Endothelial cell of umbilical vein (primary cell): ENCODE results near the gene DNAJC7. TPM values are rescaled to one million over a fixed set of nuclear protein-coding genes. Genes with fewer than 3 reads are reported as not detected.

Experiments
- BruUV-seq: library from RNA; stranded (reverse); fragments of 400-500 nt; replicated peaks from 2 replicates; lab custom pipeline; 2021; lab: Mats Ljungman, UMichigan
- CTCF ChIA-PET: fragments of 300-600, 350-600 bp; sonication (Branson Sonifier 250); formaldehyde crosslinking; loops from one replicate; lab custom pipeline; 2021; ENCODE audit warnings: antibody characterized with exemption, inconsistent platforms; lab: Charles Lee
- POLR2A ChIA-PET: fragments of 300-600, 350-600 bp; sonication (Branson Sonifier 250); formaldehyde crosslinking; loops from one replicate; lab custom pipeline; 2021; ENCODE audit warnings: antibody characterized with exemption, inconsistent platforms; lab: Charles Lee
- DNase-seq: peaks from one replicate; pipeline ENCODE4 v3.0.0-alpha.2; 2011; ENCODE audit warnings: low read depth, low spot score
- FAIRE-seq: peaks from 2 replicates; lab custom pipeline; 2011; peaks lifted over from hg19 to GRCh38; lab: Jason Lieb, UNC
- H2AFZ ChIP-seq: 2 replicates; pipeline ENCODE4 v1.6.0; 2012; ENCODE audit warnings: low read depth, low read length, control low read depth, inconsistent platforms
- H3K27ac ChIP-seq: 2 replicates; pipeline ENCODE4 v1.5.1; 2011; ENCODE audit warnings: low read depth, mild to moderate bottlenecking, control low read depth, low read length, moderate library complexity; ENCODE audit not compliant: insufficient read depth
- H3K27me3 ChIP-seq, 2 experiments: 2 replicates each; pipeline versions ENCODE4 v1.6.0 to v1.6.1; 2011; ENCODE audit warnings: low read length in 2 of 2, mixed read lengths in 1 of 2; ENCODE audit not compliant: control insufficient read depth in 2 of 2, insufficient read depth in 2 of 2
- H3K36me3 ChIP-seq, 2 experiments: 2 replicates in 1 of 2; 3 replicates in 1 of 2; pipeline ENCODE4 v1.5.1; 2011; ENCODE audit warnings: low read length in 2 of 2, mild to moderate bottlenecking in 1 of 2, moderate library complexity in 1 of 2; ENCODE audit not compliant: control insufficient read depth in 2 of 2, insufficient read depth in 2 of 2; ENCODE audit errors: extremely low read depth in 1 of 2
- H3K4me1 ChIP-seq: 3 replicates; pipeline ENCODE4 v1.5.1; 2011; ENCODE audit warnings: mild to moderate bottlenecking, low read length; ENCODE audit not compliant: control insufficient read depth, insufficient read depth; ENCODE audit errors: extremely low read depth
- H3K4me2 ChIP-seq: 2 replicates; pipeline ENCODE4 v1.6.1; 2011; ENCODE audit warnings: low read length, control low read depth, mixed read lengths; ENCODE audit not compliant: insufficient read depth
- H3K4me3 ChIP-seq, 3 experiments: fragments of 200-600 bp in 1 of 3; sonication (generic), shearing (Covaris generic) in 1 of 3; replicated peaks in 1 of 3; 2 replicates each; pipeline ENCODE4 v1.5.1; 2011 to 2016; ENCODE audit warnings: control low read depth in 3 of 3, low read length in 3 of 3, mild to moderate bottlenecking in 2 of 3, inconsistent platforms in 1 of 3, low read depth in 1 of 3, moderate library complexity in 1 of 3; ENCODE audit not compliant: insufficient read depth in 1 of 3
- H3K79me2 ChIP-seq: 2 replicates; pipeline ENCODE4 v1.6.0; 2012; ENCODE audit warnings: low read length, inconsistent platforms; ENCODE audit not compliant: control insufficient read depth, insufficient read depth
- H3K9ac ChIP-seq: replicated peaks from 2 replicates; pipeline ENCODE3; 2011; ENCODE audit warnings: low read length, control low read depth; ENCODE audit not compliant: insufficient read depth; ENCODE audit errors: extremely low read depth
- H3K9me1 ChIP-seq: replicated peaks from 3 replicates; pipeline ENCODE4 v1.6.0; 2011; ENCODE audit warnings: mild to moderate bottlenecking, low read length; ENCODE audit not compliant: control insufficient read depth, insufficient read depth; ENCODE audit errors: extremely low read depth
- H3K9me3 ChIP-seq: replicated peaks from 2 replicates; pipeline ENCODE4 v1.5.1; 2012; ENCODE audit warnings: low read length, inconsistent platforms; ENCODE audit not compliant: control insufficient read depth, insufficient read depth
- H4K20me1 ChIP-seq: replicated peaks from 2 replicates; pipeline ENCODE3; 2011; ENCODE audit warnings: mild to moderate bottlenecking, low read length; ENCODE audit not compliant: control insufficient read depth, insufficient read depth; ENCODE audit errors: extremely low read depth
- EZH2 ChIP-seq: IDR thresholded peaks from 2 replicates; pipeline ENCODE4 v1.6.1; 2012; ENCODE audit warnings: borderline replicate concordance, low read depth, mild to moderate bottlenecking, moderate library complexity, low read length, inconsistent platforms; ENCODE audit not compliant: severe bottlenecking
- FOS ChIP-seq: IDR thresholded peaks from 2 replicates; pipeline ENCODE4 v1.6.1; 2011; ENCODE audit warnings: mild to moderate bottlenecking, low read length, moderate library complexity, borderline replicate concordance; ENCODE audit not compliant: insufficient read depth
- GATA2 ChIP-seq: IDR thresholded peaks from 2 replicates; pipeline ENCODE4 v1.7.0; 2011; ENCODE audit warnings: low read depth, mild to moderate bottlenecking, moderate library complexity, mixed read lengths, low read length; ENCODE audit not compliant: insufficient read length, insufficient read depth
- JUN ChIP-seq: IDR thresholded peaks from 2 replicates; pipeline ENCODE4 v1.6.1; 2011; ENCODE audit warnings: borderline replicate concordance, low read depth; ENCODE audit not compliant: insufficient read length, insufficient read depth
- MAX ChIP-seq: IDR thresholded peaks from 2 replicates; pipeline ENCODE4 v1.6.1; 2011; ENCODE audit not compliant: insufficient read depth, insufficient read length
- MYC ChIP-seq: IDR thresholded peaks from one replicate; pipeline ENCODE4 v1.6.1; 2011; ENCODE audit warnings: mild to moderate bottlenecking, low read depth, low read length
- POLR2A ChIP-seq: IDR thresholded peaks from 2 replicates; pipeline ENCODE4 v1.6.1; 2012; ENCODE audit warnings: low read depth, mild to moderate bottlenecking, control low read depth, low read length
- POLR2AphosphoS5 ChIP-seq: IDR thresholded peaks from 2 replicates; pipeline ENCODE4 v1.6.1; 2012; ENCODE audit warnings: low read depth, mild to moderate bottlenecking, control low read depth, low read length, moderate library complexity; ENCODE audit not compliant: insufficient read depth
- dilution Hi-C: fragments of 300-500 bp; cut with MboI; formaldehyde crosslinking; loops from one replicate; pipeline ENCODE4 v1.15.0; 2019; ENCODE audit warnings: low sequenced_read_pairs; ENCODE audit not compliant: extremely low pct_ligation_motif_present
- intact Hi-C: fragments of 100-400 bp; cut with micrococcal nuclease; formaldehyde crosslinking; loops from one replicate; pipeline ENCODE4 v1.10.0; 2022
- polyA plus RNA-seq, 4 experiments: library from polyadenylated mRNA; depleted of rRNA in 3 of 4; stranded (reverse) in 3 of 4; unstranded in 1 of 4; fragments of >200 nt; gene quantifications; 2 replicates each; pipeline versions ENCODE4 v1.2.1 to v1.2.3, GENCODE V29; 2011 to 2012; ENCODE audit warnings: missing spikeins in 1 of 4
- total RNA-seq: library from RNA; stranded (reverse); gene quantifications from 2 replicates; pipeline ENCODE4 v1.2.3, GENCODE V29; 2021
- TF ChIP-seq, protein P1 (sequence below), 2 donors: IDR thresholded peaks; 1 replicate in 1 of 2; 2 replicates in 1 of 2; pipeline ENCODE4 v1.5.1; 2011; ENCODE audit warnings: low read length in 2 of 2, mild to moderate bottlenecking in 2 of 2, moderate library complexity in 2 of 2, control low read depth in 1 of 2, inconsistent platforms in 1 of 2, low read depth in 1 of 2; ENCODE audit not compliant: insufficient read depth in 1 of 2; ENCODE audit errors: extremely low read depth in 1 of 2

DNAJC7 gene
- total and polyA plus RNA-seq, 2 donors (not counting 3 experiments of a cell fraction or from before 2014, with no cell fraction given), result 19.8 to 111 TPM

DNA sequence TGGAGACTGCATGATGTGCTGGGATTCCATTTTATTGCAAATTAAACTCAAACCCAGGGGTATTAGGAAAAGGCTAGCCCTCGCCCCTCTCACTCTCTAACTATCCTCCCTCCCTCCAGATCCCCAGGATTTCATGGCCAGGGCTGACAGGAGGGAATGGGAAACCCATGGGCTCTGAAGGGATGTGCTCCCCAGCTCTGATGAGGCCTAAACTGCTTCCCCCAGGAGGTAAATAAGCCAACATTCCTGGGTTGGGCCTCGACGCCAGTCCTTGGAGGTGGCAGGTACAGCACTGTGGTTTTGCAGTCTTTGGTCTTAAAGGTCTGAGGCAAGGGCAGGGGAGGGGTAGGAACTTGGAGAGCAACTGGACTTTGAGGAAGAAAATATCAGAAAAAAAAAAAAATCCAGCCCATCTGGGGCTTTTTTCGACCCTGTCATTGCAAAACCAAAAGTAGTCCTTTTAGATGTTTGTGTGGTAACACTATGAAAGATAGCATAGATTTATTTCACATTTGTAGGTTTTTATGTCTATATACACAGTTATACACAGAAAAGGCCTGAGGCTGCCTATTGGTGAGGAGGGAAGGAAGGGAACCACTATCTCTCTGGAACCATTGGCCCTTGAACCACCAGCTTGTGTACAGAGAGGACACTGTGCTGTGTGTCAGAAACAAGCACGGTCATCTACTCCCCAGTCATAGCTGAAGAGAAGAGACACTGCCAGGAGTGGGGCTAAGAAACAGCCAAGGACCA is 21.2 kb upstream of the DNAJC7 start:
- Histone ChIP-seq H3K27ac (no peak overlapping the region), H3K9ac (no peak overlapping the region), H3K27me3 (no peaks in the 10 kb centered on the region), H3K79me2 (no peaks in the 10 kb centered on the region), H2AFZ (no peak overlapping the region), H3K4me3 (no peak overlapping the region), H3K9me3 (no peaks in the 10 kb centered on the region), H3K4me2 (no peak overlapping the region), H3K9me1 (no peaks in the 10 kb centered on the region), H3K4me1 (no peaks in the 10 kb centered on the region), H4K20me1 (no peaks in the 10 kb centered on the region), H3K36me3 (no peaks in the 10 kb centered on the region)
- intact Hi-C loops (no loop called here), dilution Hi-C loops (no loop called here)
- ChIA-PET POLR2A (no interaction called here), CTCF (interaction anchor here (3.2 kb wide), 1 partner anchor 12 kb away, joined by 21 read pairs; no protein-coding TSS in a partner anchor)
- DNase-seq, result no peak
- TF ChIP-seq, protein P1, sequence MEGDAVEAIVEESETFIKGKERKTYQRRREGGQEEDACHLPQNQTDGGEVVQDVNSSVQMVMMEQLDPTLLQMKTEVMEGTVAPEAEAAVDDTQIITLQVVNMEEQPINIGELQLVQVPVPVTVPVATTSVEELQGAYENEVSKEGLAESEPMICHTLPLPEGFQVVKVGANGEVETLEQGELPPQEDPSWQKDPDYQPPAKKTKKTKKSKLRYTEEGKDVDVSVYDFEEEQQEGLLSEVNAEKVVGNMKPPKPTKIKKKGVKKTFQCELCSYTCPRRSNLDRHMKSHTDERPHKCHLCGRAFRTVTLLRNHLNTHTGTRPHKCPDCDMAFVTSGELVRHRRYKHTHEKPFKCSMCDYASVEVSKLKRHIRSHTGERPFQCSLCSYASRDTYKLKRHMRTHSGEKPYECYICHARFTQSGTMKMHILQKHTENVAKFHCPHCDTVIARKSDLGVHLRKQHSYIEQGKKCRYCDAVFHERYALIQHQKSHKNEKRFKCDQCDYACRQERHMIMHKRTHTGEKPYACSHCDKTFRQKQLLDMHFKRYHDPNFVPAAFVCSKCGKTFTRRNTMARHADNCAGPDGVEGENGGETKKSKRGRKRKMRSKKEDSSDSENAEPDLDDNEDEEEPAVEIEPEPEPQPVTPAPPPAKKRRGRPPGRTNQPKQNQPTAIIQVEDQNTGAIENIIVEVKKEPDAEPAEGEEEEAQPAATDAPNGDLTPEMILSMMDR (IDR thresholded peaks at IDR 0.05; ENCODE audit: extremely low read depth in 1 of 2, insufficient read depth in 1 of 2, low read depth in 1 of 2, low read length in 2 of 2), result no peak
- FAIRE-seq, result no peak
- BruUV-seq, result no TSS peak

GRCh38 chr17:42034059-42034458 is 16.8 kb upstream of the DNAJC7 start:
- H3K4me2 ChIP-seq, result no peak overlapping the region
- H4K20me1 ChIP-seq, result no peaks in the 10 kb centered on the region
- H3K36me3 ChIP-seq, result no peaks in the 10 kb centered on the region
- H3K9me3 ChIP-seq, result no peaks in the 10 kb centered on the region
- no peak for FAIRE-seq
- TF ChIP-seq POLR2AphosphoS5 (no peak), FOS (no peak), MYC (no peak), JUN (no peak), MAX (no peak), POLR2A (no peak), GATA2 (no peak), EZH2 (no peak)
- TF ChIP-seq, protein P1 (IDR thresholded peaks at IDR 0.05; ENCODE audit: extremely low read depth in 1 of 2, insufficient read depth in 1 of 2, low read depth in 1 of 2, low read length in 2 of 2), result no peak
- H3K4me1 ChIP-seq, result no peaks in the 10 kb centered on the region
- no peak for DNase-seq
- BruUV-seq, result no TSS peak
- POLR2A ChIA-PET, result no interaction called here
- H3K9ac ChIP-seq, result no peak overlapping the region
- peaks cover 0 to 1% of the 10 kb centered on the region in 2 experiments for H3K27me3 ChIP-seq
- no peak overlapping the region for H3K27ac ChIP-seq
- no peak overlapping the region for H3K4me3 ChIP-seq
- no peak overlapping the region for H2AFZ ChIP-seq
- H3K79me2 ChIP-seq, result no peaks in the 10 kb centered on the region
- CTCF ChIA-PET, result interaction anchor here (0.8 to 2.3 kb wide), 7 partner anchors 9 to 71 kb away, joined by 3 to 10 read pairs (median 4); partner anchors contain the start of gene NKIRAS2
- dilution Hi-C loops (no loop called here), intact Hi-C loops (no loop called here)
- no peaks in the 10 kb centered on the region for H3K9me1 ChIP-seq
